ENCODE data around the gene RFX7. TPM values are rescaled to one million over a fixed set of nuclear protein-coding genes. Genes with fewer than 3 reads are reported as not detected.
"Not testable (repeated sequence)": the region's sequence is repeated elsewhere in the genome, so short reads cannot be mapped to it uniquely, and the experiment has no call there.

The RFX7 gene
- total RNA-seq = 17.1 TPM

- peak; percentile 69 to 83 for DNase-seq (ENCODE audit: low spot score in 2 of 2)
- no peak for FAIRE-seq
Observed at GRCh38 chr15:56243163-56244037, at the start of gene RFX7. RFX7 (minus strand) TSS chr15:56243879; CDS start chr15:56243285, 594 bp downstream.

GRCh38 chr15:56292546-56293316, 49.1 kb upstream of the RFX7 start:
- FAIRE-seq (no peak), DNase-seq (ENCODE audit: low spot score in 2 of 2) (no peak)

GRCh38 chr15:56291741-56292140, 48.1 kb upstream of the RFX7 start:
- no peak for DNase-seq (ENCODE audit: low spot score in 2 of 2)
- FAIRE-seq = no peak

- DNase-seq (ENCODE audit: low spot score in 2 of 2) (no peak), FAIRE-seq (no peak)
Observed at GRCh38 chr15:56286213-56286612, 42.5 kb upstream of the RFX7 start.

- no peak for FAIRE-seq
- no peak for DNase-seq (ENCODE audit: low spot score in 2 of 2)
Observed at GRCh38 chr15:56281145-56281544, 37.5 kb upstream of the RFX7 start.

- FAIRE-seq (no peak), DNase-seq (ENCODE audit: low spot score in 2 of 2) (no peak)
Observed at GRCh38 chr15:56273724-56274123, 30.0 kb upstream of the RFX7 start.

- FAIRE-seq (no peak), DNase-seq (ENCODE audit: low spot score in 2 of 2) (no peak)
Observed at GRCh38 chr15:56272454-56272853, 28.8 kb upstream of the RFX7 start.

GRCh38 chr15:56266465-56266864, 22.8 kb upstream of the RFX7 start:
- FAIRE-seq; DNase-seq (ENCODE audit: low spot score in 2 of 2): not testable (repeated sequence)

GRCh38 chr15:56261854-56262509, 18.3 kb upstream of the RFX7 start:
- DNase-seq (ENCODE audit: low spot score in 2 of 2) = no peak
- no peak for FAIRE-seq

- not testable (repeated sequence) for DNase-seq (ENCODE audit: low spot score in 2 of 2); FAIRE-seq
Observed at GRCh38 chr15:56257306-56257705, 13.6 kb upstream of the RFX7 start.

- DNase-seq (ENCODE audit: low spot score in 2 of 2) = no peak
- FAIRE-seq = no peak
Observed at GRCh38 chr15:56254265-56254664, 10.6 kb upstream of the RFX7 start.

- FAIRE-seq (no peak), DNase-seq (ENCODE audit: low spot score in 2 of 2) (no peak)
Observed at GRCh38 chr15:56252386-56252785, 8.7 kb upstream of the RFX7 start.

- FAIRE-seq (no peak), DNase-seq (ENCODE audit: low spot score in 2 of 2) (no peak)
Observed at GRCh38 chr15:56251315-56252095, 7.8 kb upstream of the RFX7 start.

GRCh38 chr15:56250626-56251025, 6.9 kb upstream of the RFX7 start:
- FAIRE-seq (no peak), DNase-seq (ENCODE audit: low spot score in 2 of 2) (no peak)

- no peak for DNase-seq (ENCODE audit: low spot score in 2 of 2)
Observed at GRCh38 chr15:56249092-56249491, 5.4 kb upstream of the RFX7 start.

GRCh38 chr15:56248311-56248992, 4.8 kb upstream of the RFX7 start:
- FAIRE-seq (no peak), DNase-seq (ENCODE audit: low spot score in 2 of 2) (no peak)

More at GRCh38 chr15:56249092-56249491, 5.4 kb upstream of the RFX7 start:
- no peak for FAIRE-seq

- FAIRE-seq (no peak), DNase-seq (ENCODE audit: low spot score in 2 of 2) (no peak)
Observed at GRCh38 chr15:56247266-56247665, 3.6 kb upstream of the RFX7 start.

GRCh38 chr15:56245871-56246814, 2.5 kb upstream of the RFX7 start:
- peak; percentile 52 to 59 for DNase-seq (ENCODE audit: low spot score in 2 of 2)
- no peak for FAIRE-seq
